Measurements from ENCODE around the gene ARSH. TPM values are rescaled to one million over a fixed set of nuclear protein-coding genes. Genes with fewer than 3 reads are reported as not detected.

The ARSH gene
- not detected in 2 replicates for total RNA-seq

GRCh38 chrX:3006495-3006894 is at the start of gene ARSH:
Gene ARSH (plus strand): TSS chrX:3006546. CDS start chrX:3006613, 67 bp downstream.

Other genes starting within 250 kb of the ARSH start
- 5.2 and 16.5 TPM in 2 replicates for gene GYG2, start 177.6 kb upstream of the ARSH start, total RNA-seq
- gene ARSD, start 77.2 kb upstream of the ARSH start, total RNA-seq = 8.6 and 10.3 TPM in 2 replicates
- not detected in 2 replicates for gene ARSF, start 34.9 kb downstream of the ARSH start, total RNA-seq